Urinary bladder (tissue), 4 donors: Measurements from ENCODE around the gene OR2T1. TPM values are rescaled to one million over a fixed set of nuclear protein-coding genes. Genes with fewer than 3 reads are reported as not detected.
"Not testable (repeated sequence)": the region's sequence is repeated elsewhere in the genome, so short reads cannot be mapped to it uniquely, and the experiment has no call there.

ENCODE experiments used
- DNase-seq: peaks from one replicate; pipeline ENCODE4 v3.0.0-alpha.2; 2015; ENCODE audit errors: extremely low spot score
- H3K27ac ChIP-seq: one replicate; pipeline ENCODE4 v1.5.1; 2013; ENCODE audit warnings: low read depth, mild to moderate bottlenecking, moderate library complexity
- H3K36me3 ChIP-seq: one replicate; pipeline ENCODE4 v1.6.1; 2013; ENCODE audit warnings: mild to moderate bottlenecking, moderate library complexity; ENCODE audit not compliant: insufficient read depth
- H3K4me1 ChIP-seq: one replicate; pipeline ENCODE4 v1.6.1; 2013; ENCODE audit warnings: mild to moderate bottlenecking, moderate library complexity; ENCODE audit not compliant: insufficient read depth
- H3K4me3 ChIP-seq: one replicate; pipeline ENCODE4 v1.5.1; 2013; ENCODE audit warnings: low read depth, low read length
- WGBS: extraction: QIAGEN DNeasy Blood & Tissue Kit; methylation state at CpG from one replicate; pipeline ENCODE4 v1.1.7; 2013; 5-methylcytosine and 5-hydroxymethylcytosine counted together
- polyA plus RNA-seq: library from polyadenylated mRNA; stranded (reverse); fragments of 200-250 nt; gene quantifications from one replicate; pipeline ENCODE4 v1.2.3, GENCODE V29; 2013
- total RNA-seq: library from RNA; depleted of rRNA; stranded (reverse); fragments of >200 nt; gene quantifications from one replicate; pipeline ENCODE4 v1.2.3, GENCODE V29; 2014
- donor health status: healthy with polysubstance abuse.
- donor health status: healthy.

The OR2T1 gene
- total and polyA plus RNA-seq, 2 donors: not detected

DNA sequence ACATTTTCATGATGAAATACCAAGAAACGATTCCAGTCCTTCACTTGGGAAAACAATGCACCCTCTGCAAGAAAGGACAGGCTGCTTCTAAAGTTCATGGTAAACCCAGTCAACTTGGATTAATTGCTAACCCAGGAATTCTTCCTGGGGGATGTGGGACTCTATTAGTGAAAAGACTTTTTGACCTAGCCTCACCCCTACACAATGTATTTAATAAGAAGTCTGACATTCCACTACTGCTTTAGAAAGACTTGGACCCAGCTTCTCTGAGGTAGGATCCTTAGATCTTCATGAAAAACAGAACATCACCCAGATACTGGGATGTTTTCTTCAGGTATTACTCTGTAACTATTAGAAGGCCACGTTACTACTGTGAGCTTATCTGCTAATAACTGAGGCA, 42.6 kb downstream of the OR2T1 start, which contains the start of gene OR2T2:
Gene OR2T2 (plus strand): TSS at position 239 of the 400 bp plus-strand sequence. CDS start 7,161 bp downstream, outside the sequence.
- H3K36me3 ChIP-seq, H3K27ac ChIP-seq, H3K4me3 ChIP-seq, H3K4me1 ChIP-seq, DNase-seq: not testable (repeated sequence)
- WGBS: no CpG with 5 or more reads among the region's 2 CpGs

DNA sequence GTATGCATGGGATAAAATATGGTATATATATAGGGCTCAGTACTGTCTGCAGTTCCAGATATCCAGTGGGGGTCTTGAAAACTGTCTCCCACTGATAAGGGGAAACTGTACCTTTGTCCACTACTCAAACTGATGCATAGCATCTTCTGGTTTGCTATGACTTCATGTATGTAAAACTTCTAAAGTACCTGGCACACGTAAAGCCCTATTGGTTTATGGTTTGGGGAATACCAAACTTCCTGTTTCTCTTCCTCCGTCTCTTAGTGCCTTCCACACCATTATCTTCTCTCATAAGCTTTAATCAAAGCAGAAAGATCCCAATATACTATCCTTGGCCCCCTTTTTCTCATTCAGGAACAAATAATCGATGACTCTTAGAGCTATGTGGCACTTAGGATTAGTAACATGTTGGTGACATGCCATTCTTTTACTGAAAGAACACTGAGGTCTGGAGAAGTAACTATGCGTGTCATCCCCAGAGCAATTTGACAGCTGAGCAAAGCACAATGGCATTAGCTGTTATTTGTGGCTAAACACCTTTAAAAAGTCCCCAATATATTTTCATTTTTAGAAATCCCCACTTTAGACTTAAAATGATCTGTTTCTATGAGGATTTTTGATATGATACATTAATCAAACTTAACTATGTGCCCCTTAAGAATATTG, 45.7 kb downstream of the OR2T1 start:
- not testable (repeated sequence) for DNase-seq, H3K36me3 ChIP-seq, H3K27ac ChIP-seq, H3K4me1 ChIP-seq, H3K4me3 ChIP-seq
- no CpG with 5 or more reads among the region's 4 CpGs for WGBS

DNA sequence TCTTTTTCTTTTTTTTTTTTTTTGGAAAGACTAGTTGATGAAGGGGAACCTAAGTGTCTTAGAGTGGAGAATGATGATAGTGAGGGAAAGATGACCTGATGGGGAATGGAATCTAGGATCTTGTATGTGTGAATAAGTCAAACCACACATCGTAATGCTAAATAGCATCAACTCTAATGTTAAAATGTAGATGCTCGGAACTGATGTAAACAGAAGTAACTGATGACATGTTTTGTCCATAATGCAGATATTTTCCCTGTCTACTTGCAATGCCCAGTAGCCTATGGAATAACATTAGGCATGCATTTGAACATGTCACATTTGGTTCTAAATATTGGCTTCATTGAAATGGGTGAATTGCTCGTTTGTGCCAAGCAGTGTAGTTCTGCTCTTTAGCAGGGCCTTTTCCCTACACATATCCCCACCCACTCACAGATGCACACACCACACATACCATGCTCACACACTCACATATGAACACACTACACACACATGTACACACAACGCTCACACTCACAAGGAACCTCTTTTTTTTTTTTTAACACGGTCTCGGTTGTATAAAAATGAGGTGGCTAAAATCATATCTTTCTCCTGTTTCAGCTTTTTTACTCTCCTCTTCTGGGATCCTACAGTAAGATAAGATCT, 47.1 kb downstream of the OR2T1 start:
- H3K36me3 ChIP-seq: not testable (repeated sequence)

DNA sequence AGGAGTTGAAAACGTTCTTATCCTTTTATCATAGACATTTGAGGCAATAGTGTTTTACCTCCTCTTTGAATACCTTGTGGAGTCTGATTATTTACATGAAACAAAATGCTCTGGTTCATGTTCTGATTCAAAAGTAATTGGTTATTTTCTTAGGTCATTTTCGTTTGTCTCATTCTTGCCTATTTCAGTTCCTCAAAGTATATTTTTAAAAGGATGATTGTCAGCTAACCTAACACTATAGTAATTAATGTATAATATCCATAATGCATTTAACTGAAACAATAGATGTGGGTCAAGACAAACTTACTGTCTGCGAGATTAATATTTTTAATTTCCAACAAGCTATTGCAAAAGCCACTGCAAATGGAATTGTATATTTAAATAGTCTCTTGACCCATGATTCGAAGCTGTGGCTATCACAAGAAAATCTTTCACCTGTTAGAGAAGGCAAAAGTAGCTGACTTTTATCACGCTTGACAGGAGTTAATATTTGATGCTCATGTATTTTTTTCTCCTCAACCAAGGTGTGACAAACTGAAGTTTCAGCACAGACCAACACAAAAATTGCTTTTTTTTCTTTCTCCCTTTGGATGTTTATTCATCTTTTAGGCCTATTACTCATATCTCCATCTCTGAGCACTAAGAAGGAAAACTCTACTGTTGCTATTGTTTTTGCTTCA, 47.8 kb downstream of the OR2T1 start:
- not testable (repeated sequence) for H3K36me3 ChIP-seq, H3K4me1 ChIP-seq, H3K27ac ChIP-seq, H3K4me3 ChIP-seq, DNase-seq
- 45% methylated on average over 2 of the region's 5 CpGs for WGBS

More for the DNA sequence above, 47.1 kb downstream of the OR2T1 start:
- not testable (repeated sequence) for H3K27ac ChIP-seq, H3K4me1 ChIP-seq, H3K4me3 ChIP-seq, DNase-seq
- 87% methylated on average over 5 of the region's 6 CpGs for WGBS

DNA sequence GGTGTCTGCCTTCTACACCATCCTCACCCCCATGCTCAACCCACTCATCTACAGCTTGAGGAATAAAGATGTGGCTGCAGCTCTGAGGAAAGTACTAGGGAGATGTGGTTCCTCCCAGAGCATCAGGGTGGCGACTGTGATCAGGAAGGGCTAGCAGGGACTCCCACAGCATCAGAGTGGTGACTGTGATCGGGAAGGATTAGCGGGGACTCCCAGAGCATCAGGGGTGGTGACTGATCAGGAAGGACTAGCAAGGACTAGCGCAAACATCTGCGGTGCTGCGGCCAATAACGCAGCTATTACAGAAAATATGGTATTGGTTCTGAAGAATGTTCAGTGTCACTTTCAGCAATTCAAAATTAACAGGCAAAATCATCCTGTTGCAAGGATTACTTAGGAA, 50.8 kb downstream of the OR2T1 start:
- not testable (repeated sequence) for H3K27ac ChIP-seq, H3K36me3 ChIP-seq, H3K4me3 ChIP-seq, H3K4me1 ChIP-seq, DNase-seq
- 85% methylated on average over 7 of the region's 7 CpGs for WGBS

DNA sequence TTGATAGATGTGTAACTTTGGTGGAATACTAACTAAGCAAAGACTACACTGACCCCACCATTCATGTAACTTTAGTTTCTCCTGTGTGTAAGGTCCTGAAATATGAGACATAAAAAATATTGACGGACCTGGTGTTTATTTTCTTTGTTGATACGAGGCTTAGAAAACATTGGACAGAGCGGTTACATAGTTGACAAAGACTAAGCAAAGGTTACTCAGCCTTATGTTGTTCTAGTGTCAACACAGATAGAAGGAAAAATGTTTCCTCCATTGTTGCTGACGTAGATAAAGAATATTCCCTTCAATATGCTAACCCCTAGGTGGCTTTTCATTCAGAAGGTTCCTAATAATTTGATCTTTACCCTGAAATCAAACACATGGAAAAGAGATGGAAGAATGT, 52.2 kb downstream of the OR2T1 start:
- not testable (repeated sequence) for DNase-seq, H3K4me3 ChIP-seq, H3K27ac ChIP-seq, H3K4me1 ChIP-seq, H3K36me3 ChIP-seq
- WGBS: 68% methylated on average over 2 of the region's 4 CpGs

DNA sequence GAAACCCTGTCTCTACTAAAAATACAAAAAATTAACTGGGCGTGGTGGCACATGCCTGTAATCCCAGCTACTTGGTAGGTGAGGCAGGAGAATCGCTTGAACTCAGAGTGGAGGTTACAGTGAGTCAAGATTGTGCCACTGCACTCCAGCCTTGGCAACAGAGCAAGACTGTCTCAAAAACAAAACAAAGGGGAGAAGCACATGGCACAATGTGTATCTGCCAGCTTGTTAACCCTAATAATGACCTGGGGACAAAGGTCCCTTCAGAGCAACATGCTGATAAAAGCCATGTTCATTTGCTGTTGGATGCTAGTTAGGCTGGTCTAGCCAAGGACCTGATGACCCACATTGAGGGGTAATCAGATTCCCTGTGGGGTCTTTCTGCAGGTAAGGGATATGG, 53.8 kb downstream of the OR2T1 start:
- H3K4me3 ChIP-seq, H3K4me1 ChIP-seq, DNase-seq, H3K36me3 ChIP-seq, H3K27ac ChIP-seq: not testable (repeated sequence)
- no CpG with 5 or more reads among the region's 2 CpGs for WGBS

Other genes starting within 250 kb of the OR2T1 start
- not detected for gene OR2M2, start 228.2 kb upstream of the OR2T1 start, total RNA-seq
- not detected for gene OR2M2, start 228.2 kb upstream of the OR2T1 start, polyA plus RNA-seq
- not detected for gene OR2M3, start 205.8 kb upstream of the OR2T1 start, total RNA-seq
- gene OR2M3, start 205.8 kb upstream of the OR2T1 start, polyA plus RNA-seq: not detected
- not detected for gene OR2M4, start 171.6 kb upstream of the OR2T1 start, total RNA-seq
- not detected for gene OR2M4, start 171.6 kb upstream of the OR2T1 start, polyA plus RNA-seq
- not detected for gene OR2T33, start 125.1 kb upstream of the OR2T1 start, total RNA-seq
- gene OR2T33, start 125.1 kb upstream of the OR2T1 start, polyA plus RNA-seq: not detected
- gene OR2T12, start 99.6 kb upstream of the OR2T1 start, total RNA-seq: not detected
- gene OR2T12, start 99.6 kb upstream of the OR2T1 start, polyA plus RNA-seq: not detected
- not detected for gene OR2M7, start 78.5 kb upstream of the OR2T1 start, total RNA-seq
- not detected for gene OR2M7, start 78.5 kb upstream of the OR2T1 start, polyA plus RNA-seq
- not detected for gene OR14C36, start 54.3 kb upstream of the OR2T1 start, total RNA-seq
- not detected for gene OR14C36, start 54.3 kb upstream of the OR2T1 start, polyA plus RNA-seq
- gene OR2T4, start 41.4 kb upstream of the OR2T1 start, total RNA-seq: not detected
- not detected for gene OR2T4, start 41.4 kb upstream of the OR2T1 start, polyA plus RNA-seq
- not detected for gene OR2T6, start 27.3 kb upstream of the OR2T1 start, total RNA-seq
- not detected for gene OR2T6, start 27.3 kb upstream of the OR2T1 start, polyA plus RNA-seq
- gene OR2T2, start 42.6 kb downstream of the OR2T1 start, total RNA-seq: not detected
- not detected for gene OR2T2, start 42.6 kb downstream of the OR2T1 start, polyA plus RNA-seq
- not detected for gene OR2T3, start 70.3 kb downstream of the OR2T1 start, total RNA-seq
- gene OR2T3, start 70.3 kb downstream of the OR2T1 start, polyA plus RNA-seq: not detected
- gene OR2T5, start 85.5 kb downstream of the OR2T1 start, total RNA-seq: not detected
- gene OR2T5, start 85.5 kb downstream of the OR2T1 start, polyA plus RNA-seq: not detected
- not detected for gene OR2G6, start 105.0 kb downstream of the OR2T1 start, total RNA-seq
- not detected for gene OR2G6, start 105.0 kb downstream of the OR2T1 start, polyA plus RNA-seq
- gene OR2T29, start 159.7 kb downstream of the OR2T1 start, total RNA-seq: not detected
- not detected for gene OR2T29, start 159.7 kb downstream of the OR2T1 start, polyA plus RNA-seq
- gene OR2T34, start 171.7 kb downstream of the OR2T1 start, total RNA-seq: not detected
- not detected for gene OR2T34, start 171.7 kb downstream of the OR2T1 start, polyA plus RNA-seq
- gene OR2T10, start 194.7 kb downstream of the OR2T1 start, total RNA-seq: not detected
- not detected for gene OR2T10, start 194.7 kb downstream of the OR2T1 start, polyA plus RNA-seq
- gene OR2T11, start 232.0 kb downstream of the OR2T1 start, total RNA-seq: not detected
- gene OR2T11, start 232.0 kb downstream of the OR2T1 start, polyA plus RNA-seq: not detected
- not detected for gene OR2T35, start 242.2 kb downstream of the OR2T1 start, total RNA-seq
- not detected for gene OR2T35, start 242.2 kb downstream of the OR2T1 start, polyA plus RNA-seq